Measurements from ENCODE around the gene KCNQ4. TPM values are rescaled to one million over a fixed set of nuclear protein-coding genes. Genes with fewer than 3 reads are reported as not detected.

KCNQ4 gene
- total and polyA plus RNA-seq, 12 donors: 1.0 to 3.4 (median 2.1) TPM

DNA sequence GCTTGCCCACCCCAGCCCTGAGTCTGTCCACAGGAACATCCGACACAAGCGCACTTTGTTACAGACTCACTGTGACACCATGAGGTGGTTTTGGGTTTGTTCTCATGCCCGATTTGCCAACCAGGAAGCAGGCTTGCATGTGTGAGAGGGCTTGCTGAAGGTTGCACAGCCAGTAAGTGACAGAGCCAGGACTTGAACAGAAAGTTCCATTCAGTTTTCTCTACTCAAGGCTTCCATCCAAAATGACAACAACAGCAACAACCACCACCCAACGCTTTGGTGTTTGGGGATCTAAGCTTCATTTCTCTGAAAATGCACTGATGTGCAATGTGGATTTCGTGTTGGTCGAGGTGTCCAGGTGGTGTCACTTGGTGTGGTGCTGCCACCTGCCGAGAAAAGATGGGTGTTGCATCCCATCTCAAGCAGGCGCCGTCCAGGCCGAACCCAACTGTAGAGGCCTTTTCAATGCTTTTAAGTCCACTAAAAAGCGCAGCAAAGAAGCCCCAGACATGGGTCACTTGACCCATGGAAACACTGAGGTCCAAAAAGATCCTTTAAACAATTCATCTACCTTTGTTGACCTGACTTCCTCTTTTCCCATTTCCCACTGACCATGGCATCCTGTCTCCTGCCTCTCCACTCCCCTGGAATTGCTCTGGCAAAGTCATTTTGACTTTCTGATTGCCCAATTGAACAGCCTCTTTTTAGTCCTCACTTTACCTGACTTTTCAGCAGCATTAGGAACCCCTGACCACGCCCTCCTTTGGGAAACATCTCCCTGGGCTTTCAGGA, 66.4 kb downstream of the KCNQ4 start:
- DNase-seq: peak; percentile 63 to 64
- H3K4me1 ChIP-seq: peaks cover 0 to 9% (median 0%) of the 10 kb centered on the region in 9 donors
- WGBS, 2 donors: 22 to 23% methylated on average over 12 of the region's 12 CpGs
- no peaks in the 10 kb centered on the region for H3K9me3 ChIP-seq
- ATAC-seq: peak; percentile 79 to 92 (median 87)
- intact Hi-C loops (cut with DNase I): loop anchor here (1.0 to 10.0 kb wide), 12 partner anchors 73 to 243 kb away; no protein-coding TSS in a partner anchor
- H3K27ac ChIP-seq: no peak overlapping the region
- H3K36me3 ChIP-seq: no peaks in the 10 kb centered on the region
- TF ChIP-seq, protein P1, sequence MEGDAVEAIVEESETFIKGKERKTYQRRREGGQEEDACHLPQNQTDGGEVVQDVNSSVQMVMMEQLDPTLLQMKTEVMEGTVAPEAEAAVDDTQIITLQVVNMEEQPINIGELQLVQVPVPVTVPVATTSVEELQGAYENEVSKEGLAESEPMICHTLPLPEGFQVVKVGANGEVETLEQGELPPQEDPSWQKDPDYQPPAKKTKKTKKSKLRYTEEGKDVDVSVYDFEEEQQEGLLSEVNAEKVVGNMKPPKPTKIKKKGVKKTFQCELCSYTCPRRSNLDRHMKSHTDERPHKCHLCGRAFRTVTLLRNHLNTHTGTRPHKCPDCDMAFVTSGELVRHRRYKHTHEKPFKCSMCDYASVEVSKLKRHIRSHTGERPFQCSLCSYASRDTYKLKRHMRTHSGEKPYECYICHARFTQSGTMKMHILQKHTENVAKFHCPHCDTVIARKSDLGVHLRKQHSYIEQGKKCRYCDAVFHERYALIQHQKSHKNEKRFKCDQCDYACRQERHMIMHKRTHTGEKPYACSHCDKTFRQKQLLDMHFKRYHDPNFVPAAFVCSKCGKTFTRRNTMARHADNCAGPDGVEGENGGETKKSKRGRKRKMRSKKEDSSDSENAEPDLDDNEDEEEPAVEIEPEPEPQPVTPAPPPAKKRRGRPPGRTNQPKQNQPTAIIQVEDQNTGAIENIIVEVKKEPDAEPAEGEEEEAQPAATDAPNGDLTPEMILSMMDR (IDR thresholded peaks at IDR 0.05): peak; percentile 79 to 93 (median 90)
- H3K4me3 ChIP-seq: no peak overlapping the region
- H3K27me3 ChIP-seq: no peaks in the 10 kb centered on the region

DNA sequence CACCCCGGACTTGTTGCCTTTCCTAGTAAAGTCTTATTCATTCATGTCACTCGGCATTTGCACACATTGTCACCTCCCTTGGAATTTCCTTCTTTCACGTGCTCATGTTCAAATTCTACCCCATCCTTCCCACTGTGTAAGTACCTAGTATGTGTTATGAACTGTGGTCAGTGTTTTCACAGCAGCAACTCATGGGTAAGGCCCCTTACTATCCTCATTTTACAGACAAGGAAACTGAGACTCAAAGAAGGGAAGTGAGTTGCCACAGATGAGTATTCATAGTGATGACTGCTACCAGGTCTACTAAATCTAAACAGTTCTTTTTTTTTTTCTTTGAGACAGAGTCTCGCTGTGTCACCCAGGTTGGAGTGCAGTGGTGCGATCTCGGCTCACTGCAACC, 68.1 kb downstream of the KCNQ4 start:
- 88 to 93% methylated on average over 6 of the region's 6 CpGs for WGBS, 2 donors
- Histone ChIP-seq H3K4me1 (peaks cover 0 to 9% (median 0%) of the 10 kb centered on the region in 9 donors), H3K4me3 (no peak overlapping the region), H3K27me3 (no peaks in the 10 kb centered on the region), H3K36me3 (no peaks in the 10 kb centered on the region), H3K9me3 (no peaks in the 10 kb centered on the region), H3K27ac (no peak overlapping the region)
- TF ChIP-seq, protein P1 (IDR thresholded peaks at IDR 0.05): no peak
- ATAC-seq: no peak
- DNase-seq: no peak
- intact Hi-C loops (cut with DNase I): loop anchor here in 5 of 10 donors (2.0 to 5.0 kb wide), 5 partner anchors 74 to 244 kb away; no protein-coding TSS in a partner anchor

DNA sequence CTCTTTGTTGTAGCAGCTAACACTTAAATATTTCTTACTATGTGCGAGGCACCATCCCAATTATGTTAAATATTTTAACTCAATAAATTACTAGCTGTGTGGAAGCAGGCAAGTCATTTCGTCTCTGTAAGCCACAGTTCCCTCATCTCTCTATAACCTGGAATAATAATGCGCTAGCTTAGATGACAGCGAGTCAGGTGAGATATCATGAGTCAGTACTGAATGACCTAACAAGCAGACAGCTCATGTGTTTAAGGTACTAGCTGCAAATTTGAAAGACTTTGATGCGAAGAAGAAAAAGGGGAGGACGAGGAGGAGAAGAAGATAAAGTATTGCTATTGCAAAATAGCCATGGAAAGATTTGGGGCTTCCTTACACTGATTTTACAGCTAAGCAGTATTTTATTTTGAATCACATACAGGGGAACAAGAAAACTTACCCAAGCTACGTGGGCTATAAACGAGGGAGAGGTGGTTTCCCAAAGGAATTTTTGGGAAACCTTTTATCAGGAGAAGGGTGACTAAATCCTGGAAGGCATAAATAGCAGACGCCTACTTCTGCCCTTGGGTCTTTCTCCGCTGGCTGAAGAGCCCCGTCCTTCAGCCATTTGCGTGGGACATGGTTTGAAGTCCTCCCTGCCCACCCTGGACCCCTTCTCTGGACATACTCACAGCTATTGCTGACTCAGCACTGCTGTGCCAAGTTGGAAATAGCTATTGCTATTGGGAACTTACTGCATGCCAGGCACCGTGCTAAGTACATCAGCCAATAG, 69.7 kb downstream of the KCNQ4 start:
- H3K36me3 ChIP-seq: no peaks in the 10 kb centered on the region
- DNase-seq (no peak), ATAC-seq (no peak)
- no peak overlapping the region for H3K27ac ChIP-seq
- TF ChIP-seq, protein P1 (IDR thresholded peaks at IDR 0.05): no peak
- intact Hi-C loops (cut with DNase I): loop anchor here in 5 of 10 donors (5.0 kb wide), 4 partner anchors 76 to 246 kb away; no protein-coding TSS in a partner anchor
- no peak overlapping the region for H3K4me3 ChIP-seq
- WGBS, 2 donors: 80 to 82% methylated on average over 13 of the region's 13 CpGs
- no peaks in the 10 kb centered on the region for H3K27me3 ChIP-seq
- H3K4me1 ChIP-seq: peaks cover 0 to 9% (median 0%) of the 10 kb centered on the region in 9 donors
- no peaks in the 10 kb centered on the region for H3K9me3 ChIP-seq

DNA sequence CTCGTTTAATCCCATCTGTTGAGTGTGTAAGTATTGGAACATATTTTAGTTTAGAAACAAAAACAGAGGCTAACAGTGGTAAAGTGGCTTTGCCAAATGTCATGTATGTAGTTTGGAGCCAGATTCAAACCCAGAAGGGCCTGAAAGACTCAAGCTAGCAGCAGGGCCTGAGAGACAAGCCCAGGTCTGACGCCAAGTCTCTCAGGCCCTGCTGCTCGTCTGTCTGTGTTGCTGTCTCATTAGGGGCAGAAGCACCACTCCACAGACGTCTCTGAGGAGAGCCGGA, 70.2 kb downstream of the KCNQ4 start:
- H3K4me3 ChIP-seq: no peak overlapping the region
- H3K4me1 ChIP-seq: peaks cover 0 to 9% (median 0%) of the 10 kb centered on the region in 9 donors
- DNase-seq (no peak), ATAC-seq (no peak)
- TF ChIP-seq, protein P1 (IDR thresholded peaks at IDR 0.05): no peak
- H3K36me3 ChIP-seq: no peaks in the 10 kb centered on the region
- WGBS, 2 donors: 66 to 69% methylated on average over 5 of the region's 5 CpGs
- no peaks in the 10 kb centered on the region for H3K9me3 ChIP-seq
- intact Hi-C loops (cut with DNase I): loop anchor here in 5 of 10 donors (5.0 kb wide), 4 partner anchors 77 to 247 kb away; no protein-coding TSS in a partner anchor
- no peaks in the 10 kb centered on the region for H3K27me3 ChIP-seq
- no peak overlapping the region for H3K27ac ChIP-seq
